ENCODE data around the gene WWC2. TPM values are rescaled to one million over a fixed set of nuclear protein-coding genes. Genes with fewer than 3 reads are reported as not detected.

The WWC2 gene
- total RNA-seq, 1 experiment from 2014 or later: 80.3 TPM

DNA sequence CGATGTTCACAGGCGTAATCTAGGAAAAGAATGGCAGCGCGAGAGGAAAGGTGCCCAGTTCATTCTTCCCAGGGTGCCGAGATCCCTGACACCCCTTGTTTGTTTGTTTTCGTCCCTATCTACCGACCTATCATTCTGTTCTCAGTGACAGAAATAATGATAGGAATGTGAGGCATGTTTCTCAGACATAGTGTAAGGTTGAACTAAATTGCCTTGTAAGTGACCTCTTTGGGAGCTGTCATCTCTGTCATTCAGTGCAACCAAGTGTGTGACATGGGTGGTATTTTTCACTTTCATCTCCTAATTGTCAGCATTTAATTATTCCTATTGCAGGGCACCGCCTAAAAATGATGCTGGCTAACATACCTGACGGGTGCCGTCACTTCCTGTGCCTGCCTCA is 196.7 kb downstream of the WWC2 start:
- BruUV-seq (replicated peaks): no TSS peak
- Histone ChIP-seq H3K27ac (ENCODE audit: low read length) (no peak overlapping the region), H3K27me3 (ENCODE audit: control insufficient read depth, insufficient read depth, low read length) (no peaks in the 10 kb centered on the region), H3K36me3 (ENCODE audit: control insufficient read depth, insufficient read depth, low read length) (peaks cover 2% of the 10 kb centered on the region; the same call in 1 of the 2 replicates), H3K9me3 (ENCODE audit: control insufficient read depth, insufficient read depth, low read depth, low read length) (no peaks in the 10 kb centered on the region), H3K4me1 (ENCODE audit: control insufficient read depth, insufficient read depth, low read length) (no peaks in the 10 kb centered on the region), H3K4me3 (ENCODE audit: low read depth in 2 of 2, low read length in 2 of 2) (no peak overlapping the region)
- ATAC-seq (no peak), DNase-seq (ENCODE audit: low read depth, low spot score) (no peak)
- POLR2A ChIA-PET: no interaction called here
- TF ChIP-seq TCF7L2 (IDR thresholded peaks at IDR 0.05; ENCODE audit: low read depth, low read length) (no peak), POLR2AphosphoS5 (IDR thresholded peaks at IDR 0.05; ENCODE audit: low read depth, low read length) (no peak), SIN3A (IDR thresholded peaks at IDR 0.05; ENCODE audit: borderline replicate concordance, insufficient read depth, low read depth, low read length) (no peak)
- TF ChIP-seq, protein P1, sequence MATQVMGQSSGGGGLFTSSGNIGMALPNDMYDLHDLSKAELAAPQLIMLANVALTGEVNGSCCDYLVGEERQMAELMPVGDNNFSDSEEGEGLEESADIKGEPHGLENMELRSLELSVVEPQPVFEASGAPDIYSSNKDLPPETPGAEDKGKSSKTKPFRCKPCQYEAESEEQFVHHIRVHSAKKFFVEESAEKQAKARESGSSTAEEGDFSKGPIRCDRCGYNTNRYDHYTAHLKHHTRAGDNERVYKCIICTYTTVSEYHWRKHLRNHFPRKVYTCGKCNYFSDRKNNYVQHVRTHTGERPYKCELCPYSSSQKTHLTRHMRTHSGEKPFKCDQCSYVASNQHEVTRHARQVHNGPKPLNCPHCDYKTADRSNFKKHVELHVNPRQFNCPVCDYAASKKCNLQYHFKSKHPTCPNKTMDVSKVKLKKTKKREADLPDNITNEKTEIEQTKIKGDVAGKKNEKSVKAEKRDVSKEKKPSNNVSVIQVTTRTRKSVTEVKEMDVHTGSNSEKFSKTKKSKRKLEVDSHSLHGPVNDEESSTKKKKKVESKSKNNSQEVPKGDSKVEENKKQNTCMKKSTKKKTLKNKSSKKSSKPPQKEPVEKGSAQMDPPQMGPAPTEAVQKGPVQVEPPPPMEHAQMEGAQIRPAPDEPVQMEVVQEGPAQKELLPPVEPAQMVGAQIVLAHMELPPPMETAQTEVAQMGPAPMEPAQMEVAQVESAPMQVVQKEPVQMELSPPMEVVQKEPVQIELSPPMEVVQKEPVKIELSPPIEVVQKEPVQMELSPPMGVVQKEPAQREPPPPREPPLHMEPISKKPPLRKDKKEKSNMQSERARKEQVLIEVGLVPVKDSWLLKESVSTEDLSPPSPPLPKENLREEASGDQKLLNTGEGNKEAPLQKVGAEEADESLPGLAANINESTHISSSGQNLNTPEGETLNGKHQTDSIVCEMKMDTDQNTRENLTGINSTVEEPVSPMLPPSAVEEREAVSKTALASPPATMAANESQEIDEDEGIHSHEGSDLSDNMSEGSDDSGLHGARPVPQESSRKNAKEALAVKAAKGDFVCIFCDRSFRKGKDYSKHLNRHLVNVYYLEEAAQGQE (IDR thresholded peaks at IDR 0.05; ENCODE audit: insufficient read depth in 1 of 2, low read depth in 2 of 2, low read length in 1 of 2): no peak
- TF ChIP-seq, protein P2, sequence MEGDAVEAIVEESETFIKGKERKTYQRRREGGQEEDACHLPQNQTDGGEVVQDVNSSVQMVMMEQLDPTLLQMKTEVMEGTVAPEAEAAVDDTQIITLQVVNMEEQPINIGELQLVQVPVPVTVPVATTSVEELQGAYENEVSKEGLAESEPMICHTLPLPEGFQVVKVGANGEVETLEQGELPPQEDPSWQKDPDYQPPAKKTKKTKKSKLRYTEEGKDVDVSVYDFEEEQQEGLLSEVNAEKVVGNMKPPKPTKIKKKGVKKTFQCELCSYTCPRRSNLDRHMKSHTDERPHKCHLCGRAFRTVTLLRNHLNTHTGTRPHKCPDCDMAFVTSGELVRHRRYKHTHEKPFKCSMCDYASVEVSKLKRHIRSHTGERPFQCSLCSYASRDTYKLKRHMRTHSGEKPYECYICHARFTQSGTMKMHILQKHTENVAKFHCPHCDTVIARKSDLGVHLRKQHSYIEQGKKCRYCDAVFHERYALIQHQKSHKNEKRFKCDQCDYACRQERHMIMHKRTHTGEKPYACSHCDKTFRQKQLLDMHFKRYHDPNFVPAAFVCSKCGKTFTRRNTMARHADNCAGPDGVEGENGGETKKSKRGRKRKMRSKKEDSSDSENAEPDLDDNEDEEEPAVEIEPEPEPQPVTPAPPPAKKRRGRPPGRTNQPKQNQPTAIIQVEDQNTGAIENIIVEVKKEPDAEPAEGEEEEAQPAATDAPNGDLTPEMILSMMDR (IDR thresholded peaks at IDR 0.05): no peak
- CTCF ChIA-PET: no interaction called here
- intact Hi-C loops (cut with micrococcal nuclease; ENCODE audit: unreplicated experiment) (no loop called here), in situ Hi-C loops (cut with HindIII; ENCODE audit: low pct_unique_long_range_greater_than_20kb, low sequenced_read_pairs) (no loop called here)

DNA sequence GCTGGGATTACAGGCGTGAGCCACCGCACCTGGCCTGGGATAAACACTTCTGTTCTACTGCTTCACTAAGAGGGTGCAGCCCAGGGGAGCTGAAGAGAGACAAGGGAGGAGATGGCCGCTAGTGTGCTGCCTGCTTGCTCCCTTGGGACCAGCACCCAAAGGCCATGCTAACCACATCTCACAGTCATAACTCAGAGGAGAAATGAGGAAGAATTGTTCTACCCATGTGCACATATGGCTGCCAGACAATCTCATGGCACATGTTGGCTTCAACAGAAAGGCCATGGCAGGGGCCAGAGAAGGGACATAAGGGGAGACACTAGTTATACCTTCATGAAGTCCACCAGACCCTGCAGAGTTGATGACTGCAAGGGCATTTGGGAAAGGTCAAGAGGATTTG is 198.6 kb downstream of the WWC2 start:
- H3K9me3 ChIP-seq (ENCODE audit: control insufficient read depth, insufficient read depth, low read depth, low read length): no peaks in the 10 kb centered on the region
- TF ChIP-seq, protein P2 (IDR thresholded peaks at IDR 0.05): no peak
- TF ChIP-seq TCF7L2 (IDR thresholded peaks at IDR 0.05; ENCODE audit: low read depth, low read length) (no peak), SIN3A (IDR thresholded peaks at IDR 0.05; ENCODE audit: borderline replicate concordance, insufficient read depth, low read depth, low read length) (no peak), POLR2AphosphoS5 (IDR thresholded peaks at IDR 0.05; ENCODE audit: low read depth, low read length) (no peak)
- TF ChIP-seq, protein P1 (IDR thresholded peaks at IDR 0.05; ENCODE audit: insufficient read depth in 1 of 2, low read depth in 2 of 2, low read length in 1 of 2): no peak
- no peak for ATAC-seq
- DNase-seq (ENCODE audit: low read depth, low spot score): no peak
- H3K27me3 ChIP-seq (ENCODE audit: control insufficient read depth, insufficient read depth, low read length): no peaks in the 10 kb centered on the region
- in situ Hi-C loops (cut with HindIII; ENCODE audit: low pct_unique_long_range_greater_than_20kb, low sequenced_read_pairs) (no loop called here), intact Hi-C loops (cut with micrococcal nuclease; ENCODE audit: unreplicated experiment) (no loop called here)
- no peak overlapping the region for H3K4me3 ChIP-seq (ENCODE audit: low read depth in 2 of 2, low read length in 2 of 2)
- BruUV-seq (replicated peaks): no TSS peak
- H3K36me3 ChIP-seq (ENCODE audit: control insufficient read depth, insufficient read depth, low read length): peaks cover 5% of the 10 kb centered on the region; the same call in 1 of the 2 replicates
- POLR2A ChIA-PET: no interaction called here
- H3K27ac ChIP-seq (ENCODE audit: low read length): no peak overlapping the region
- CTCF ChIA-PET: no interaction called here
- H3K4me1 ChIP-seq (ENCODE audit: control insufficient read depth, insufficient read depth, low read length): no peaks in the 10 kb centered on the region
